B cell (primary cell): ENCODE results near the gene MYEF2.

Experiments
- CTCF ChIP-seq: fragments of 200-600 bp; IDR thresholded peaks from one replicate; pipeline ENCODE4 v1.8.0; 2022; ENCODE audit warnings: antibody characterized with exemption, mild to moderate bottlenecking
- EZH2 ChIP-seq: IDR thresholded peaks from 2 replicates; pipeline ENCODE4 v1.6.1; 2012; ENCODE audit warnings: borderline replicate concordance, low read depth, mild to moderate bottlenecking, moderate library complexity, low read length; ENCODE audit not compliant: insufficient read depth, poor library complexity, severe bottlenecking

DNA sequence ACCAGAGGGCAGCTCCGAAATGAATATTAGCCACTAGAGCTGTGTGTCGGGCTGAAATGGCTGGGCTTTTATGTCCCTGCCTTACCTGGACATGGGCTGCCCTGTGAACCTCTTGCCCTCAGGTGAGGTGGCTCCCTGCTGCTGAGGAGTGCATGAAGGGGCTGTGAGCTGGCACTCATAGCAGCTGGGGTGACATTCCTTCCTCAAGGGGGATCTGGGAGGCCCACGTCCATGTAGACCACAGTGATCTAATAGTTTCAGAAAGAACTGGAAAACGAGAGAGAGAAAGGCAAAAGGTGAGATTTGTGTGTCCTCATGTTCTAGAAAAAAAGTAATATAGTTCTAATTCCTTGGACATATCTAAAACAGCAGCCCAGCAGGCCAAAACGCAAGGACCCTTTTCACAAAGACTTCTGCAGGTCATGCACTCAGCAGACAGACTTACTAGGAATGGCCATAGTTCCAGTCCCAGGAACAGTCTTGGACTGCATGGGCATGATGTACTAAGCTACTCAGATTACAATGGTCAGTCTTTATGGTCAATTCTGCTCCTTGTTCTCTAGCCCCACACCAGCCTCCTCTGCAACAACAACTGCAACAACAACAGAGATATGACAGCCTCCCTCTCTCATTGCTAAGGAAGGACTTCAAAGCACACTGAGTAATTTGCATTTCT, 68.1 kb downstream of the MYEF2 start:
- TF ChIP-seq CTCF (no peak), EZH2 (no peak)
